LNCAP (cell line): ENCODE results near the gene MACROD2.

ENCODE experiments used
- CTCF ChIP-seq: fragments of 450-650 bp; IDR thresholded peaks from 2 replicates; pipeline ENCODE4 v1.5.1; 2017; ENCODE audit warnings: mild to moderate bottlenecking

The MACROD2 gene

GRCh38 chr20:14491436-14491835, 496.1 kb downstream of the MACROD2 start:
- no peak for TF ChIP-seq CTCF

GRCh38 chr20:14493408-14493807, 498.1 kb downstream of the MACROD2 start:
- no peak for TF ChIP-seq CTCF

- TF ChIP-seq CTCF = no peak
Measured at GRCh38 chr20:14494355-14494754, 499.0 kb downstream of the MACROD2 start.

- TF ChIP-seq CTCF = no peak
Measured at GRCh38 chr20:14495066-14495465, 499.8 kb downstream of the MACROD2 start.

GRCh38 chr20:14497004-14497403, 501.7 kb downstream of the MACROD2 start:
- no peak for TF ChIP-seq CTCF

- no peak for TF ChIP-seq CTCF
Measured at GRCh38 chr20:14498772-14499171, 503.5 kb downstream of the MACROD2 start.

- TF ChIP-seq CTCF = no peak
Measured at GRCh38 chr20:14505476-14505875, 510.2 kb downstream of the MACROD2 start.

GRCh38 chr20:14507711-14508110, 512.4 kb downstream of the MACROD2 start:
- no peak for TF ChIP-seq CTCF
